Stimulated activated naive CD8-positive, alpha-beta T cell treated with anti-CD3 and anti-CD28 coated beads, Interleukin-15, amount 100 ng/mL, for 72 hours (primary cell): ENCODE data around the gene TEAD1.
A peak's percentile ranks its signal among the peaks of the same experiment; 100 is the strongest.
"Not testable (repeated sequence)": the region's sequence is repeated elsewhere in the genome, so short reads cannot be mapped to it uniquely, and the experiment has no call there.

Experiments
- ATAC-seq: fragments of 150-1000 bp; cut with Tn5 transposase; 2 replicates; pipeline ENCODE4 v1.10.0; 2021; ENCODE audit warnings: mild to moderate bottlenecking, moderate library complexity
- DNase-seq, 2 donors: peaks; one replicate each; pipeline ENCODE4 v3.0.0; 2021 to 2022
- H3K27ac Mint-ChIP-seq, 2 donors: one replicate each; pipeline ENCODE4 v1.8.0; 2022; ENCODE audit warnings: mild to moderate bottlenecking in 2 of 2, mixed read lengths in 2 of 2, moderate library complexity in 2 of 2
- H3K27me3 Mint-ChIP-seq: one replicate; pipeline ENCODE4 v1.8.0; 2022; ENCODE audit warnings: mixed read lengths
- H3K4me1 Mint-ChIP-seq: one replicate; pipeline ENCODE4 v1.8.0; 2022; ENCODE audit warnings: mild to moderate bottlenecking, mixed read lengths
- H3K4me3 Mint-ChIP-seq, 2 donors: one replicate each; pipeline ENCODE4 v1.8.0; 2022; ENCODE audit warnings: mild to moderate bottlenecking in 2 of 2, mixed read lengths in 2 of 2, moderate library complexity in 1 of 2
- H3K9me3 Mint-ChIP-seq, 2 donors: one replicate each; pipeline ENCODE4 v1.8.0; 2022; ENCODE audit warnings: mixed read lengths in 2 of 2

The TEAD1 gene

DNA sequence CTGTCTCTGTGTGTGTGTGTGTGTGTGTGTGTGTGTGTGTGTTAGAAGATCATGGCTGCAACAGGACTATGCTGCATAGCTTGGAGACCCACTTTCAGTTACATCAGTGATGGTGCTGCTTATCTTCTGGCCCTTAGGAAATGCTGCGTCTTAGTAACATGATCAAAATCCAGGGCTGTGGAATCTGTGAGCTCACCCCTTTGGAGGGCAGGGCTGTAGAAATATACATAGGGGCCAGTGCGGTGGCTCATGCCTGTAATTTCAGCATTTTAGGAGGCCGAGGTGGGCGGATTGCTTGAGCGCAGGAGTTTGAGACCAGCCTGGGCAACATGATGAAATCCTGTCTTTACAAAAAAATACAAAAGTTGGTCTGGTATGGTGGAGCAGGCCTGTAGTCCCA lies 183.4 kb downstream of the TEAD1 start:
- ATAC-seq (no peak), DNase-seq (no peak)
- Mint-ChIP-seq H3K27me3 (peaks cover 54% of the 10 kb centered on the region), H3K4me1 (no peaks in the 10 kb centered on the region), H3K27ac (no peak overlapping the region), H3K9me3 (no peaks in the 10 kb centered on the region), H3K4me3 (no peak overlapping the region)

DNA sequence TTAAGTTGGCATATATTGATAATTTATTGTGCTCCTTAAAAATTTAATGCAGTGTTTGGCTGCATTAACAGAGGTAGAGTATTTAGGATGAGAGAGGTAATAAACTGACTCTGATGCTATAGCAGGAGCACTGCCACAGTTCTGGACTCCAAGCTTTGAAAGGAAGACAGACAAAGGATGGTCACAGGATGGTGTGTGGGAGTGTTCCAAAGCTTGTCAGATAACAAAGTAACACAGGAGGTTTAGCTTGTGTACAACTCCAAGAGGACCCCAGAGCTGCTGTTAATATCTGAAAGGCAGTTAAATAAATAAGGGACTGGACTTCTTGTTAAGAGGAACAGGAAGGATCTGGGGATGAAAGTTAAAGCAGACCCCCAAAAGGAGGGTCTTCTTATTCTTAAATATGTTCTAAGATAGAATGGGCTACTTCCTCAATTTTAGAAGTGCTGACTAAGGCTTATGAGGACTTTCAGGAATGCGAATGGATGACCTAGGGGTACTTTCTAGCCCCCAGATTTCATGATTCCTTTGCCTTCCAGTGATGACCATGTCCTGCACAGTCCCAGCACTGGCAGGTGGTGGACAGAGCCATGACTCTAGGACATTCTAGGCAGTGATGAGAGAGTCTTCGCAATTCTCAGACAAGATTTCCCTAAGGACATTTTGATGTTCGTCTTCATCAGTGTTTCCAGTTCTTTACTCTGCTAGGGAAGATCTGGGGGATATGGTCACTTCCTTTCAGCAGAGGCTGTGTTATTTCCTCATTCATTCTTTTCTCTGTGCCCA lies 185.8 kb downstream of the TEAD1 start:
- ATAC-seq (no peak), DNase-seq (no peak)
- Mint-ChIP-seq H3K9me3 (no peaks in the 10 kb centered on the region), H3K4me3 (no peak overlapping the region), H3K27ac (no peak overlapping the region), H3K27me3 (peaks cover 67% of the 10 kb centered on the region), H3K4me1 (peaks cover 8% of the 10 kb centered on the region)

DNA sequence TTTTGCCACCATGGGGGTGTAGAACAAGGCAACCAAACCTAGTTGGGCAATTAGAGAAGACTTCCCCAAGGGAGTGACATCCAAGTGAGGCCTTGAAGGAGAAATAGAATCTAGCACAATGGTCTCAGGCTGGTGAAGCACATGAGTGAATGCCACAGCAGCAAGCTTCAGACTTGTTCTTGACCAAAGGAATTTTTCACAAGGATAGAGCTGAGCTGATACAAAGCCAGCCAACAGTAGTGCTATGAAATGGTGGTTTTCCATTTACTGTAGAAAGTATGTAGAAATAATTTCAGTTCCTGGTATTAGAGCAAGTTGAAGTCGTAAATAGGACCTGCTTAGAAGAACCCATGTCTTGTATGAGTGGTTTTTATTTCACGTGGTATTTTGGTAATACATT lies 186.6 kb downstream of the TEAD1 start:
- peaks cover 8% of the 10 kb centered on the region for H3K4me1 Mint-ChIP-seq
- DNase-seq: no peak
- no peak overlapping the region for H3K27ac Mint-ChIP-seq
- no peaks in the 10 kb centered on the region for H3K9me3 Mint-ChIP-seq
- peaks cover 68% of the 10 kb centered on the region for H3K27me3 Mint-ChIP-seq
- ATAC-seq: no peak
- no peak overlapping the region for H3K4me3 Mint-ChIP-seq

DNA sequence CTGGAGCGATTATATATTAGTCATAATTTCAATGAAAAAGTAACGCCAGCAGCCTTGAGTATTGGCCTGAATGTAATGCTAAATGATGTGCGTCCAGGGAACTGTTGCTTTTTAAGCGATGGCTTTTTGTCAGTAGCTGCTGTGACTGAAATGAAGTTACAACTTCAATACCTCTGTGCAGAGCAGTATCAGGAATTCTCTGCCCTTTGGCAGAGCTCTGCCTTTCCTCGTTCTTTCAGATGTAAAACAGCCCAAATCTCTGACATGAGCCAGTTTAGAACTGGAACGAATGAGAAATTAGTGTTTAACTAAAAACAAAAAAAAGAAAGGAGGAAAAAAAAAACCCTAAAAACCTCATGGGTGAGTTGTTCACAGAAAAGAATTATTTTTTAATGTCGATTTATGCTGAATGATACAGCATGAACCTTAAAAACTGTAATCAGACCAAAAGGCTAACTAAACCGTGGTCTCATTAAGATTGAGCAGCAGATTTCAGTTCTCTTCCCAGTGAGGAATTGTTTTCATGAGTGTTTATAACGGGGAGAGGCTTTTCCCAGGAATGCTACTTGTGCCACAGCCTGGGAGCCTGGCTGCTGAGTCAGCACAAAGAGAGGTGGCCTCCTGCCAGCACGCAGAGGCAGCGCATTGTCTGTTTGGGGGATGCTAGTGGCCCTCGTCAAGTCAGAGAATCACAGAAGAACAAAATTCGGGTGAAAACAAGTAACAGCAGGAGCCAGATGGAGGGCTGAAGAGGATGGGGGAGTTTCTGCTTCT lies 188.7 kb downstream of the TEAD1 start:
- ATAC-seq (no peak), DNase-seq (no peak)
- Mint-ChIP-seq H3K27me3 (peaks cover 76% of the 10 kb centered on the region), H3K4me3 (no peak overlapping the region), H3K4me1 (peaks cover 8% of the 10 kb centered on the region), H3K27ac (no peak overlapping the region), H3K9me3 (no peaks in the 10 kb centered on the region)

DNA sequence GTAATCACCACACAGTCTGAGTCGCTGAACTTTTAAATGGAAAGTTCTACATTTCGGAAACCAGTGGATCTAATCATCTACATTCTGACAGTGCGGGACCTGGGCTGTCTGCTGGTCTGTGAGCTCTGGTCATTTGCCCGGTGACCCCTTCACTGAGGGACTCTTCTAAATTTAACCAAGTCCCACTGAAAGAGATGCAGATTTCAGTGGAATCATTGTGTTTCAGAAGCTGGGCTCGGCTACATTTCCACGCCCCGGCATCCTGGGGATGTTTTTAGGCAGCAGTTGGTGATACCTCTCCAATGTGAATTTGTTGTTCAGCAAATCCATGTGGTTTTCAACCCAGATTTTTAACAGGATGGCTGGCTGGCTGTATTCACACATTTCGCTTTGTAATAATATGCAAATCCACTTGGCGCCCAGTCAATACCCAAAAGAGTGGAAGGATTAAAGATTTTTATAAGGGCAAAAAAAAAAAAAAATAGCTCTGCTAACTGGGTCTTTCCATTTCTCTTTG lies 189.4 kb downstream of the TEAD1 start:
- Mint-ChIP-seq H3K27me3 (peaks cover 77% of the 10 kb centered on the region), H3K27ac (no peak overlapping the region), H3K4me3 (no peak overlapping the region)

DNA sequence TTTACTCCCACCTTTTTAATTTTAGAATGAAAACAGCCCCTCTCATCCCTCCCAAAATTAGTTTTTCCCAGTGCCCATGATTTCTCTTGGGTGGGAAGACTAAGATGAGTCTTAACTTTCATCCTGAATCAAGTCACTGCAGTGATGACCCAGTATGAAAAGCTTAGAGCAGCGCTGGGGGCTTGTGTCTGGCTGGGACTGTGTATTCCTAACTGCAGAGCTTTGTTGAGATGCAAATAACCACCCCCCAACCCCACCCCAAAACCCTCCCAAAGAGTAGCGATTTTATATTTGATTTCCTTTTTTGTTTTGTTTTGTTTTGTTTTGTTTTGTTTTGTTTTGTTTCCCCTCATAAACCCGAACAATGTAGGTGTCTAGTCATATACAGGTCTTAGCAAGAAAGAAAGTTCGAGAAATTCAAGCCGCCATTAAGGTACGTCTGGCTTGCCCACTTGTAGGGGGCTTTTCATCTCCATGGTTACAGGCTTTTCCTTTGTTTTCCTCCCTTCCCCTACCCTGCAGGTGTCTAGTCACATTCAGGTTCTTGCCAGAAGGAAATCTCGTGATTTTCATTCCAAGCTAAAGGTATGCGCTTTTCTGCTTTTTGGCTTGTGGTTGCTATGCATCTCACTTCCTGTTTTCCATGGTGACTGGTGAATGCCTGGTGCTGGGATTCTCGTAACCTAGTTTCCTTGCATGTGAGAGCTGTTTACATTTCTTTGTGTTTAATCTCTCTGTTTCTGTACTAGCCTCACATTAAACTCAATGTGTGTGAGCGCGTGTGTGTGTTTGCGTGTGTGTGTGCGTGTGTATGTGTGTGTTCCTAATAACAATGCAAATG lies 190.3 kb downstream of the TEAD1 start:
- Mint-ChIP-seq H3K9me3 (no peaks in the 10 kb centered on the region), H3K4me3 (no peak overlapping the region), H3K4me1 (peaks cover 8% of the 10 kb centered on the region), H3K27ac (no peak overlapping the region), H3K27me3 (peaks cover 77% of the 10 kb centered on the region)
- ATAC-seq: no peak
- no peak for DNase-seq

More for the DNA sequence above, 189.4 kb downstream of the TEAD1 start:
- ATAC-seq (no peak), DNase-seq (no peak)
- Mint-ChIP-seq H3K9me3 (no peaks in the 10 kb centered on the region), H3K4me1 (peaks cover 8% of the 10 kb centered on the region)

DNA sequence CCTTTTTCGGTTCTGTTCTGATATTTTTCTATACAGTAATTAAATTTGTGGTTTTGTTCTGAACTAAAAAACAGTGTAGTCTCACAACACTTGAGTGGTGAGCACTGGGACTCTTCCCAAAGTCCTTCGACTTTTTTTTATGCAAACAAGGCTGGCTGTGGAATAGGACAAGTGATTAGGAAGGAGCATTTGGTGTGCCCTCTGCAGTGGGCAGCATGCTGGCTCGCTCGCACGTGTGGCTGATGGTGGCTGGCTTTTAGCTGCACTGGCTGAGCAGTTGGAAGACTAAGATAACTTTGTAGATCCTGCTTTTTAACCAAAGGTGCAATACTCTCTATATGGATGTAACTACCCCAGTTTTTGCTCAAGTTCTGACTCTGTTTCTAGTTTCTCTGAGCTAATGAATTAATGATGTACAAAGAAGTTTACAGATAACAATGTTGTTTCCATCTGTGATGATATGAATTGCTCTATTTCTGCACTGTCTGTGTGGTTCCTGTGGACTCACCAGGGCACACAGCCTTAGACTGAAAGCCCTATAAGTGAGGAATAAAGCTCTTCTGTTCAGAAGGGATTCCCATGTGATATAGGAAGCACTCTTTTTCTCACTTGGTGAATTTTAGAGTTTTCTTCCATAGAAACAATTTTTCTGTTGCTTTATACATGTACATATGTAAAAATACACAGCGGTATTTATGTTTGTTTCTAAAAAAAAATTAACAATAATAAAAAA lies 191.8 kb downstream of the TEAD1 start:
- no peak for ATAC-seq
- H3K27me3 Mint-ChIP-seq: peaks cover 72% of the 10 kb centered on the region
- no peak overlapping the region for H3K4me3 Mint-ChIP-seq
- H3K9me3 Mint-ChIP-seq: no peaks in the 10 kb centered on the region
- H3K27ac Mint-ChIP-seq: no peak overlapping the region
- no peak for DNase-seq
- peaks cover 8% of the 10 kb centered on the region for H3K4me1 Mint-ChIP-seq

DNA sequence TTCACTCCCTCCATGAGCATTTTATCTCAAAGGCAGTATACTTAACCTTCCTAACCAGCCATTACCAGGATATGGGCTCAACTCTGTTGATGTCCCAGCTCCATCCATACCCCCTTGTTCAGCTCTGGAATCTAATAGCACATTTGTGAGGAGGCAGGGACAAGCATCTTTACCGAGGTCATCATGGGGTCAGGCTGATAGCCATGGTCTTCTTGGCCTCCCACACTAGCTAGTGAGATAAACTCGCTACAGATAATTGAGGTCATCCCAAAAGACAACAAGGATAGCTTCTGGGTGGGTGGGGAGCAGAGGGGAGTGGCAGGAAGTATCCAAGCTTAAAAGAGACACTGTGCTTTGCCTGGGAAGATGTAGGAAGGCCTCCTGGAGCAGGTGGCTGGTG lies 193.3 kb downstream of the TEAD1 start:
- DNase-seq (no peak), ATAC-seq (no peak)
- H3K4me1 Mint-ChIP-seq: peaks cover 8% of the 10 kb centered on the region
- no peak overlapping the region for H3K27ac Mint-ChIP-seq
- H3K27me3 Mint-ChIP-seq: peaks cover 74% of the 10 kb centered on the region
- H3K9me3 Mint-ChIP-seq: no peaks in the 10 kb centered on the region
- H3K4me3 Mint-ChIP-seq: no peak overlapping the region

DNA sequence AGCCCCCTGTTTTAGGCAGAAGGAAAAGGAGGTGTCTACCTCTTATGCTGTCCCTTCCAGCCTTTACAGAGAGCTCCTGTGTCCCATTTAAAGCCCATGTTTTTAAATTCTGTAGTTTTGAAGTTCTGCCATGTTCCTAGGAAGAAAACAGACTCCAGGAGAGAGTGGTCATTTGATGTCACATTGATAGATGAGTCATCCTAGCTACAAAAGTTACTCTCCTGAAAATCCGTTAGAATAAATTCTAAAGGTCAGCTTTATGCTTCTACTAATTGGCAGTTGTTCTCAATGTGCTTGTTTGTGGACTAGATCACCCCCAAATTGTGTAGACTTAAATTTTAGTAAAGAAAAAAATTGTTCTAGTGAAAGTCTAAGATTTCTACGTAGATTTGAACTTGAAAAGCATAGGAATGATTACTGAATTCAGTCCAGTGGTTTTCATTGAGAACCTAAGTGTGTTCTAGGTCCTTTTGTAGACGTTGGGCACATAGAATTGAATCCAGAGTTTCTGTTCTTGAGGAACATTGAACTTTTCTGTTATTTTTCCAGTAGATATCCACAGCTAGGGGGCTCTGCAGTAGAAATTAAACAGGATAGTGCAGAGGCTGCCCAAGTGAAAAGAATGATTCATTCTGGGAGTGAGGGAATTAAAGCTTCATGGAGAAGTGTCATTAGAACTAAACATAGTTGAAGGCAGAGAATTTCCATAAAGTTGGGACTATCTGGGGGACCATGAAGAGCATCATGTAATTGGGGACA lies 194.3 kb downstream of the TEAD1 start:
- Mint-ChIP-seq H3K9me3 (no peaks in the 10 kb centered on the region), H3K27me3 (peaks cover 64% of the 10 kb centered on the region), H3K27ac (no peak overlapping the region), H3K4me1 (peaks cover 8% of the 10 kb centered on the region), H3K4me3 (no peak overlapping the region)
- ATAC-seq (no peak), DNase-seq (no peak)

DNA sequence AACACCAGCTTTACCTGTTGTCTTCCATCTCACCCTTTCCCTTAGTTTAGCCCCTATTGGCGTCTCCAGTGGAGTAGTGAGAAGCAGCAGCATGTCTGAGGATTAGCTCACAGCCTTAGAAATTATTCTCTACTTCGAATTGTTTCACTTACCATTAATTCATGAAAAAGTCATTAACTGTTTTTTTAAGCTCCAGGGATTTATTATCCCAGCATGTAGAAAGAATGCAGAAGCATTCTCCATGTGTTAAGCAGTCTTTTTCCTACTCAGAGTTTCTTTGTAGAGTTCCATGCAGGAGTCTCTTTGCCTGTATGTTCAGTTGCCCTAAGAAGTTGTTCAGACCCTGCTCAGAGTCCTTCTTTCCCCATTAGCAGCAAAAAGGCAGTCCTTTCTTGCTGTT lies 197.0 kb downstream of the TEAD1 start:
- Mint-ChIP-seq H3K27me3 (peaks cover 39% of the 10 kb centered on the region), H3K9me3 (no peaks in the 10 kb centered on the region), H3K27ac (no peak overlapping the region), H3K4me3 (no peak overlapping the region), H3K4me1 (no peaks in the 10 kb centered on the region)
- ATAC-seq (no peak), DNase-seq (no peak)

DNA sequence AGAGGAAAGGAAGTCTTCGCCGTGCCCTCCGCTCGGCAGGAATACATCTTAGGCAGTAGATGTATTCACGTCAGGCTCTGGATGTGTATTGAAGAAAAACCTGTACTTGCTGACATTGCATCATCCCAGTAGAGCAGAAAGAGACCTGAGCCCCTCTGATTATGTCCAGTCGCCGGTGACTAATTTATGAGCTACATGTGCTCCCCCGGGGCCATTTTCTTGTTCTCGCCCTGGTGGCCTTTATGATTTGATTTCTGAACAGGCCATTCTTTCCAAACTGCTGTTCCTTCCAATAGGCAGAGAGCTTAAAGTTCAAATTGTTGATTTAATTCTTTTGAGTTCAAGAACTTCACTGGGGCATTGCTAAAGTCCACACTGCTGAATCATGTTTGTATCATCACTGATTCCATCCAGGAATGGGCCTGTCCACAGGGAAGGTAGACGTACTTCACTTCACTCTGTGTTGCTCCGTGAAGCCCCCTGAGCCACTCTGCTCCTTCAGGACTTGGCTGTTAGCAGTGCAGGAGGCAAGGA lies 197.6 kb downstream of the TEAD1 start:
- DNase-seq: no peak
- no peak for ATAC-seq
- no peak overlapping the region for H3K27ac Mint-ChIP-seq
- H3K9me3 Mint-ChIP-seq: no peaks in the 10 kb centered on the region
- no peaks in the 10 kb centered on the region for H3K4me1 Mint-ChIP-seq
- H3K27me3 Mint-ChIP-seq: peaks cover 33% of the 10 kb centered on the region
- H3K4me3 Mint-ChIP-seq: no peak overlapping the region

DNA sequence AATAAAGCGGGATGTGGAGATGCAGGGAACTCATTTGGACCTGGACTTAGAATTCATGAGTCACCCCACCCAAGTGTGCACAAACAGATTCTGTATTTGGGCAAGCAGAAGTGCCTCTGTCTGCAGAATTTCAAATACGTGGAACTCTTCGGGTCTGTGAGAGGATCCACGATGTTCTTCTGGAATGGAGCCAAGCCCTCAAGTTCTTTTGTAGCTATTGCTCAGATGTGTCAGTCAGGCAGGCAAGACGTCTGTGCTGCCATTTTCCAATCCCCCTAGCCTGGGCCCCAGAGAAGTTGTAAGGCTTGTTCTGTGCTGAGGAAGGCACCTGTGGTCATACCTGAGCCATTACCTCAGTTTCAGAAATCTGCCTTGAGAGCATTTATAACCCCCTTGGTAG lies 202.1 kb downstream of the TEAD1 start:
- H3K4me3 Mint-ChIP-seq: no peak overlapping the region
- peaks cover 31% of the 10 kb centered on the region for H3K27me3 Mint-ChIP-seq
- DNase-seq (no peak), ATAC-seq (no peak)
- no peaks in the 10 kb centered on the region for H3K4me1 Mint-ChIP-seq
- H3K9me3 Mint-ChIP-seq: no peaks in the 10 kb centered on the region
- H3K27ac Mint-ChIP-seq: no peak overlapping the region

DNA sequence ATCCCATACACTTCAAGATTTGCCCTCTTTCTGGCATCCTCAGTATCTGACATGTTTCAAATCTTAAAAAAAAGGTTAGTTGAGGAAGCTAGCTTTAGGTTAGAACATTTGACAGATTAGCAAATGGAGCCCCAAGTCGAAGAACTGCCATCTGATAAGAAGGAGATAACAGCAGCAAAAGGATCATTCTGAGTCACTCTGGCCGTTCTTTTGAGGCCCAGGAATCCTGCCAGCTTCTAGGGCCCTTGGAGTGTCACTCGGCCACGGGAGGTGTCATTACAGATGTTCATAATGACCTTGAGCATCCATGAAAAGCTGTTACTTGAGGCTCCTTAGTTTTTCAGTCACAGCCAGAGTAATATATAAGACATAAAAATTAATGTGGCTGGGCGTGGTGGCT lies 202.8 kb downstream of the TEAD1 start:
- DNase-seq: no peak
- H3K27me3 Mint-ChIP-seq: peaks cover 28% of the 10 kb centered on the region
- no peak for ATAC-seq
- H3K27ac Mint-ChIP-seq: peak overlapping the region in 1 of 2 donors; percentile 34
- H3K4me3 Mint-ChIP-seq: no peak overlapping the region
- H3K9me3 Mint-ChIP-seq: no peaks in the 10 kb centered on the region
- no peaks in the 10 kb centered on the region for H3K4me1 Mint-ChIP-seq

DNA sequence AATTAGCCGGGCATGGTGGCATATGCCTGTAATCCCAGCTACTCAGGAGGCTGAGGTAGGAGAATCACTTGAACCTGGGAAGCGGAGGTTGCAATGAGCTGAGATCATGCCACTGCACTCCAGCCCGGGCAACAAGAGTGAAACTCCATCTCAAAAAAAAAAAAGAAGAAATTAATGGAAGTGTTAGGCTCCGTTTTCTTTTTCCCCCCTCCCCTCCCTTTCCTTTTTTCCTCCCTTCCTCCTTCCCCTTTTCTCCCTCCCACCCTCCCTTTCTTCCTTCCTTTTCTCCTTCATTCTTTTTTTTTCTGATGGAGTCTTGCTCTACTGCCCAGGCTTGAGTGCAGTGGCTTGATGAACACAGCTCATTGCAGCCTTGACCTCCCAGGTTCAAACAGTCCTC lies 203.3 kb downstream of the TEAD1 start:
- ATAC-seq, DNase-seq, H3K4me1 Mint-ChIP-seq, H3K9me3 Mint-ChIP-seq, H3K4me3 Mint-ChIP-seq: not testable (repeated sequence)
- Mint-ChIP-seq H3K27ac (peak overlapping the region in 1 of 2 donors; percentile 51), H3K27me3 (peaks cover 28% of the 10 kb centered on the region)
